OCI-LY7 (cell line): Measurements from ENCODE around the gene RDH16.
"Not testable (repeated sequence)": the region's sequence is repeated elsewhere in the genome, so short reads cannot be mapped to it uniquely, and the experiment has no call there.

Experiments used
- CTCF ChIP-seq: fragments of 200-600 bp; sonication (generic); conservative IDR thresholded peaks from 2 replicates; pipeline ENCODE4 v1.5.1; 2014; ENCODE audit warnings: mild to moderate bottlenecking, antibody characterized with exemption, low read length, moderate library complexity, mixed read lengths
- EZH2phosphoT487 ChIP-seq: fragments of 200-600 bp; sonication (generic); IDR thresholded peaks from 2 replicates; pipeline ENCODE4 v1.6.1; 2018; ENCODE audit warnings: low read depth, borderline replicate concordance, mild to moderate bottlenecking, mixed run types, antibody characterized with exemption, low read length, moderate library complexity, mixed read lengths

DNA sequence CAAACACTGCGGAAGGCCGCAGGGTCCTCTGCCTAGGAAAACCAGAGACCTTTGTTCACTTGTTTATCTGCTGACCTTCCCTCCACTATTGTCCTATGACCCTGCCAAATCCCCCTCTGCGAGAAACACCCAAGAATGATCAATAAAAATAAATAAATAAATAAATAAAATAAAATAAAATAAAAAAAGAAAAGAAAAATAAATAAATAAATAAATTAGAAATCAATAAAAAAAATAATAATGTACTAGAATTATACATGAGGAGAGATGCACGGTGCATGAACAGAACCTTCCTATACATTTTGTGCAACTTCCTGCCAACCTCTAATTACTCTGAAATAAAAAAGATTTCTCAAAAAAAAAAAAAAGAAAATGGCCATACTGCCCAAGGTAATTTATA, 7.7 kb upstream of the RDH16 start:
- not testable (repeated sequence) for TF ChIP-seq EZH2phosphoT487, CTCF
